Rectal smooth muscle tissue (tissue), 1 donor: ENCODE data around the gene KRT37.
"Not testable (repeated sequence)": the region's sequence is repeated elsewhere in the genome, so short reads cannot be mapped to it uniquely, and the experiment has no call there.

Experiments used
- H3K27ac ChIP-seq: one replicate; pipeline ENCODE4 v1.7.0; 2013; ENCODE audit warnings: low read depth, low read length, inconsistent platforms
- H3K27me3 ChIP-seq: one replicate; pipeline ENCODE4 v1.7.0; 2013; ENCODE audit warnings: low read length; ENCODE audit not compliant: control insufficient read depth, insufficient read depth
- H3K36me3 ChIP-seq: one replicate; pipeline ENCODE4 v1.7.0; 2013; ENCODE audit warnings: low read length; ENCODE audit not compliant: control insufficient read depth, insufficient read depth
- H3K4me1 ChIP-seq: one replicate; pipeline ENCODE4 v1.7.0; 2013; ENCODE audit warnings: low read length; ENCODE audit not compliant: control insufficient read depth, insufficient read depth
- H3K4me3 ChIP-seq: one replicate; pipeline ENCODE4 v1.7.0; 2013; ENCODE audit warnings: low read length
- H3K9ac ChIP-seq: one replicate; pipeline ENCODE4 v1.7.0; 2013; ENCODE audit warnings: low read length

KRT37 gene

DNA sequence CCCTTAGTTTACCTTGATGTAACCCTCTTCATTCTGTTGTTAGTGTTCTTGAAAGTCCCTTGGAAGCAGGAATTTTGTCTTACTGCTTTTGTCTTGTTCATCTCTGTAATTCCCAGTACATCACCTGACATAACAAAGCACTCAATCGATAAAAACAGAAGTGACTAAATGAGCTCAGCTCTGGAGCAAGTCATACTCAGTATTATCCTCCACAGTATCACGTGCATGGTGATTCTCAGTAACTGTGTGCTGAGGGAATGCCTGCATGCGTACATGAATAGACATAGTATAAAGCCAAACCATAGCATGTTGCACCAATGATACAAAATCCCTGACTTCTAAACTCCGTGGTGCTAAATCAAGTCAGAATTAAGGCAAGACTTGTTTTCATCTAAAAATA is 9.2 kb upstream of the KRT37 start:
- no peaks in the 10 kb centered on the region for H3K27me3 ChIP-seq

DNA sequence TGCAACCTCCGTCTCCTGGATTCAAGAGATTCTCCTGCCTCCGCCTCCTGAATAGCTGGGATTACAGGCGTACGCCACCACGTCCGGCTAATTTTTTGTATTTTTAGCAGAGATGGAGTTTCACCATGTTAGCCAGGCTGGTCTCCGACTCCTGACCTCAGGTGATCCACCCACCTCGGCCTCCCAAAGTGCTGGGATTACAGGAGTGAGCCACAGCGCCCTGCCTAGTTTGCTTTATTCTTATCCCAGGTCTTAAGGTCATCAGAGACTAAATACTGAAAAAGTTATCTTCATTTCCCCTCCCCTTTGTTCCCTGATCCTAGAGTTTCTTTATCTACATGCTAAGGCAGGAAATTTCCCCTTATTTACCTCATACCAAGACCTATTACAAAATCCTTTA is 6.0 kb upstream of the KRT37 start:
- H3K27me3 ChIP-seq, H3K27ac ChIP-seq, H3K4me3 ChIP-seq, H3K4me1 ChIP-seq, H3K36me3 ChIP-seq, H3K9ac ChIP-seq: not testable (repeated sequence)

More for the DNA sequence above, 9.2 kb upstream of the KRT37 start:
- Histone ChIP-seq H3K9ac (no peak overlapping the region), H3K4me1 (no peaks in the 10 kb centered on the region), H3K4me3 (no peak overlapping the region), H3K36me3 (no peaks in the 10 kb centered on the region), H3K27ac (no peak overlapping the region)

DNA sequence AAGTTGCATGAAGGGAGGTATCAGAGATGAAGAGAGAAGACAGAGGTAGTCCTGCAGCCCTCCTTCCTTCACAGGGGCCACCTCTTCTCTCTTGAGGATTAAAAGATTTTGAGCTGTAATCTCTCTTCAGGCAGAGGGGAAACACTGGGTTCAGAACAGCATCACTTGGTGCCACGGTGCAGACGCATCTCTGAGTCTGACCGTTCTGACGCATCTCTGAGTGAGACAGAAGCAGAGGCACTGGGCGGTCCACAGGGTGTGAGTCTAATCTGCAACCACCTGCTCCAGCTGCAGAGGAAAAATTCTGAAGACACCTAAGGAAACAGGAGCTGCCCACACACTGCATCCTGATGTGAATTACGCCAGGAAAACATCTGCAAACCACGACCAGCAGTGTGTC is 5.3 kb upstream of the KRT37 start:
- Histone ChIP-seq H3K27ac (no peak overlapping the region), H3K4me1 (no peaks in the 10 kb centered on the region), H3K27me3 (no peaks in the 10 kb centered on the region), H3K36me3 (no peaks in the 10 kb centered on the region), H3K4me3 (no peak overlapping the region), H3K9ac (no peak overlapping the region)

DNA sequence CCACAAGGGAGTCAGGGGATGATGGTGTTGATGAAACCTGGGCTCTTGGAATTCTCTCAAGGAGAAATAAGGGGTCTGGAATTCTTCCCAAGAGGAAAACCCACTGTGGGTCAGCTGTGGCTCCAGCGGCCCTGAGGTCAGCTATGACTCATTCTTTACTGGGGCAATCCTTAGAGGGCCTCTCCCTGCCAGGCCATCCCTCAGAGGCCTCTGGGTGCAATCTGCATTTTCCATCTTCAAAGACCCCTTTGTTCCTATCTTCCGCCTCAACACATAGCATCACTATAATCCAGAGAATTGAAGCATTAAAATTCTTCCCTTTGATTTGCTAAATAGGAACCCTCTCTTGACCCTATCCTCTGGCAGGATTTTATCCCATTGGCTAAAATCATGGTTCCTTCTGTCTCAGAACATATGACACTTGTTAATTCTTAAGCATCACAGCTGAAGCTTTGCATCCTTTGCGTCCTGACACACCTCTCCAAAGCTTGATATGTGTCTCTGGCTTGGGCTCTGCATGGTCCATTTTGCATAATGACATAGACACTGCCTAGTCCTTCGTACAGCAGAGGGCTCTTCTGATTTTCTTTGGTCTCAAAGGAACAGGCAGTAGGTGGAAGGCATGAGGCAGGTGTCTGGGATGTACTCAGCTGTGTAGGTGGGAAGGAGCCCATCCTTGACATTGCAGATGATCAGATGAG is 4.4 kb upstream of the KRT37 start:
- no peaks in the 10 kb centered on the region for H3K4me1 ChIP-seq
- H3K27ac ChIP-seq, result no peak overlapping the region
- no peak overlapping the region for H3K4me3 ChIP-seq
- peaks cover 4% of the 10 kb centered on the region for H3K27me3 ChIP-seq
- no peaks in the 10 kb centered on the region for H3K36me3 ChIP-seq
- H3K9ac ChIP-seq, result no peak overlapping the region

DNA sequence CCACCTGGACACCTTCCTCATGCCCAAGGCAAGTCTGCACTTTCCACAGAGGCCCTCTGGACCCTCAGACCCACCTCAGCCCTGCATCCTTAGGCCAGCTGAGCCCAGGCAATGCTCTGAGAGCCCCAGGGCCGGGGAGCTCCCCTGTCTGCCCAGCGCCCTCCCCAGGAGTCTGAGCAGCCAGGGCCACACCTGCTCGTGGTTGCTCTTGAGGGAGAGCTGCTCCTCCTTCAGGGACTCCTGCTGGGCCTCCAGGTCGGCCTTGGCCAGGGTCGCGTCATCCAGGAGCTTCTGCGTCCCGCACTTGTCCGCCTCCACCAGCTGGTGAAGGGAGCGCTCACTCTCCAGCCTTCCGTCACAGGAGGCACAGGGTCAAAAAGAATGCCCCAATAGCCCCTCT is 1.8 kb downstream of the KRT37 start:
- H3K4me1 ChIP-seq, H3K27me3 ChIP-seq, H3K4me3 ChIP-seq, H3K27ac ChIP-seq, H3K36me3 ChIP-seq, H3K9ac ChIP-seq: not testable (repeated sequence)

DNA sequence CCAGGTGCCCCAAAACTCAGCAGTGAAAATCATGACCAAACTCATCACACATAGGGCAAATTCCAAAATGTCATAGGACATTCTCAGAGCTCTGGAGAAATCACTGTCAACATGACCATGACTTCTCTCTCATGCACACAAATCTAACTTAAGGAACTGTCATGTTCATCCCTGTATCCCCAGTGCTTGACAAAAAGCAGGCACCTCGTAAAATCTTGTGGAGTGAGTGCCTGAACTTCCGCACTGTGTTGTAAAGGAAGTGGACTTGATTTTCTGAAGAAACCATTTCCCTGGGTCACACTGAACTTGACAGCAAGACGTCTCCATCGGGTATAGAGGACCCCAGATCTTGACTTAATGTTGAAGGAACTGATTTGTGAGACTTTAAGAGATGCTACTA is 2.8 kb downstream of the KRT37 start:
- H3K4me1 ChIP-seq, result peaks cover 8% of the 10 kb centered on the region
- H3K4me3 ChIP-seq, result no peak overlapping the region
- H3K27me3 ChIP-seq, result peaks cover 4% of the 10 kb centered on the region
- no peaks in the 10 kb centered on the region for H3K36me3 ChIP-seq
- H3K9ac ChIP-seq, result no peak overlapping the region
- H3K27ac ChIP-seq, result no peak overlapping the region

DNA sequence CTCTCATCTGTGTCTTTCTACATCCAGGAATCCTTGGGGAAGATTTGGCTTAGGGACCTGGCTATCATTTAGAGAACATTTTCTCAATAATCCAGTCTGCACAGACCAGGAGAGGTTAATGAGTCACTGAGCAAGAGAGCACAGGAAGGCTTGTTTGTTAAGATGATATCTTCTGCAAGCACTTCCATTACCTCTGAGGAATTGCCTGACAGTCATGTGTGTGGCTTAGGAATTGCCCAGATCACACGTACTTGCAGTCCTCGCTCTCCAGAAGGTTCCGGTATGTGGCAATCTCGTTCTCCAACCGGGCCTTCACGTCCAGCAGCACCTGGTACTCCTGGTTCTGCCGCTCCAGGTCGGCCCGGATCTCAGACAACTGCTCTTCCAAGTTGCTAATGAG is 3.3 kb downstream of the KRT37 start:
- peaks cover 8% of the 10 kb centered on the region for H3K4me1 ChIP-seq
- H3K27me3 ChIP-seq, result peaks cover 4% of the 10 kb centered on the region
- no peak overlapping the region for H3K9ac ChIP-seq
- H3K4me3 ChIP-seq, result no peak overlapping the region
- H3K27ac ChIP-seq, result no peak overlapping the region
- no peaks in the 10 kb centered on the region for H3K36me3 ChIP-seq

DNA sequence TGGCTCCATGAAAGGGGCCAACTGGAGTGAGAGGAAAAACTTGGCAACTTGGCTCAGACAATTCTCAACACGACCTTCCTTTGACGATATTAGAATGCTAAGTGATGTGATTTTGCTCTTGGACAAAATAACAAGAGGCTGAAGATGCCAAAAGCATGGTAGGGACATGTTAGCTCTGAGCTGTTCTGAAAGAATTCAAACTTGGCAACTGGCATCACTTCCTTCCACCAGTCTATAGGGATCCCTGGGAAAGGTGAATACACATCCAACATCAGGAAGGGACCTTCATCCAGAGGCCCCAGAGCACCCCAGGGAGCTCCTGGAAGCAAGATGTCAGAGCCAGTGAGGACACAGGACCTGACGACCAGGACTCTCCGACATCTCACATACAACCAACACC is 4.3 kb downstream of the KRT37 start:
- H3K4me1 ChIP-seq, result peaks cover 8% of the 10 kb centered on the region
- H3K27ac ChIP-seq, result no peak overlapping the region
- H3K9ac ChIP-seq, result no peak overlapping the region
- H3K27me3 ChIP-seq, result peaks cover 4% of the 10 kb centered on the region
- no peaks in the 10 kb centered on the region for H3K36me3 ChIP-seq
- H3K4me3 ChIP-seq, result no peak overlapping the region

DNA sequence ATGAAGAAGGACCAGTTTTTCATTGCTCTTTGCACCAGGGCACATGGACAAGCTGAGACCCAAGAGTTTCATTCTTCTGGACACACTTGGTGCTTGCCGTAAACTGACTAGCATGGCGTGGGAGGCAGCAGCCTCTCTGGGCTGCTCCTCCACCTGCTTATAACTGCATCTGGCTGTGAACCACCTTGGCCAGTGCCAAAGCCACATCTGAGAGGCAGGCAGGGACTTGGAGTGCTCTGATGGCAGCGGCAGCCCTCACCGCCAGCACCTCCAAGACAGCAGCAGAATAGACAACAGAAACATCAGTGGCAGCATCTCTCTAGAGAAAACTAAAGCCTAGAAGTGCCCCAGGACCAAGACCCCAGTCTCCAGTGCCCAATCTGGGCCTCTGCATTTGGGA is 4.7 kb downstream of the KRT37 start:
- H3K4me3 ChIP-seq, result no peak overlapping the region
- H3K9ac ChIP-seq, result no peak overlapping the region
- peaks cover 8% of the 10 kb centered on the region for H3K4me1 ChIP-seq
- H3K27ac ChIP-seq, result no peak overlapping the region
- H3K27me3 ChIP-seq, result peaks cover 4% of the 10 kb centered on the region
- H3K36me3 ChIP-seq, result no peaks in the 10 kb centered on the region

DNA sequence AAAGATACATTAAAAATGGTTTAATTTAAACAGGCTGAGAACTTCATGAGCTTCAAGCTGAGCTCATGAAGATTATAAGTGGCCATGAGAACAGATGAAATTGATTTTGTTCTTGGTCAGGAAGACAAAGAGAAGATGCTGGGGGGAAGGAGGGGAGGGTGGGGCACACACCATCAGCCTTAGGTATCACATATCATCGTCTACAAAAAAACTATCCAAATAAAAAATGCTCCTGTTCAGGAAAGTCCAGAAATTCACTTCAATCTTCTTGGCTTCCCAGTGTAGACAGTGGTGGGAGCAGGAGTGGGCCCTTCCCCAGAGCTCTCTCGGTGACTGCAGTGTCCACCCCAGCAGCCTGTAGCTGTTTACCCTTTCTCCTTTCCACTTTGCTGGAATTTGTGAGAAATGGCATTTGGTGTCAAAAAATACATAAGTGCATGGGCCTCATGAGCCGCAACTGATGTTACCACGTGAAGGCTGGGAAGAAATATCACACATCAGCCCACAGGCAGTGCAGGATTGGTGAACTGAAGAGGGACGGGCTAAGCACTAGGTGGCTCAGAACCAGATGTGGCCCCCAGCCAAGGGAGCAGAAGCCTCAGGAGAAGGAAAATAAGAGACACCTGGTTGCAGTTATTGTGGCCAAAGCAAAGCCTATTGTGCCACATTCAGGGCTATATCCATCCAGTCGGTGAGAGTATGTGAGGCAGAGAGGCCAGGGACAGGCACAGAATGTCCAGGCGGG is 6.1 kb downstream of the KRT37 start:
- H3K4me3 ChIP-seq, result no peak overlapping the region
- H3K36me3 ChIP-seq, result no peaks in the 10 kb centered on the region
- no peak overlapping the region for H3K9ac ChIP-seq
- H3K4me1 ChIP-seq, result peaks cover 8% of the 10 kb centered on the region
- H3K27me3 ChIP-seq, result no peaks in the 10 kb centered on the region
- H3K27ac ChIP-seq, result no peak overlapping the region

DNA sequence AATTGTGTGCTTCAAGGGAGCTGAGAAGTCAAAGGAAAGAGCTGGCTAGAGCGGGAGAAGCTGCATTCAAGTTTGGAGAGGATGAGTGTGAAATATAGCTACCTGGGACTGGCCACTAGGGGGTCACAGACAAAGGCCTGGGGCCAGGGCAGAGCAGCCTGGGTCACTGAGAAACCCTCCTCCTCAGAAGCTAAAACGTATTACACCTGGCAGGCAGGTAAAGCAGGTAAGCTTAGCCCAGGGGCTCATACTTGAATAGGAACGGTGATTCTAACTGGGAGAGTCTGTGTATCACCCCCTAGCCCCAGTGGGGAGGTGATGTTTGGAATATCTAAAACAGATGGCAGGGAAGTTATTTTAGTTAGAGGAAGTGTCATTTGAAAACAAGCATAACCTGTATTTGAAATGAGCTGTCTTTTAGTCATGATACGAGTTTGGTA is 6.8 kb downstream of the KRT37 start:
- Histone ChIP-seq H3K27me3 (no peaks in the 10 kb centered on the region), H3K4me3 (no peak overlapping the region), H3K27ac (no peak overlapping the region), H3K4me1 (peaks cover 8% of the 10 kb centered on the region), H3K9ac (no peak overlapping the region), H3K36me3 (no peaks in the 10 kb centered on the region)

DNA sequence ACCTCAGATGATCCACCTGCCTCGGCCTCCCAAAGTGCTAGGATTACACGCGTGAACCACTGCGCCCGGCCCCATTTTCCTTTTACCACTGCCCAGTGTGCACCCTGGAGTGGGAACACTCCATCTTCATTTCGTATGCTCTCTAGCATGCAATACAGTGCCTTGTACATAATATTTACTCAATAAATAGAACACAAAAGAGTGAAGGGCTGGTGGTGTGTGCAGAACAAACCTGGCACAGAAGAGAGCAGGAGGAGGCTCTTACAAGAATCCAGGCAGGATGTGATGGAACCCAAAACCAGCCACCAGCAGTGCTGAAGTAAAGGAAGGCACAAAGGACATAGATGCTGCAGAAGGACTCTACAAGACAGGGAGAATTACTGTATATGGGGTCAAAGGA is 7.3 kb downstream of the KRT37 start:
- Histone ChIP-seq H3K36me3 (no peaks in the 10 kb centered on the region), H3K27ac (no peak overlapping the region), H3K4me3 (no peak overlapping the region), H3K27me3 (no peaks in the 10 kb centered on the region), H3K9ac (no peak overlapping the region), H3K4me1 (peaks cover 8% of the 10 kb centered on the region)

DNA sequence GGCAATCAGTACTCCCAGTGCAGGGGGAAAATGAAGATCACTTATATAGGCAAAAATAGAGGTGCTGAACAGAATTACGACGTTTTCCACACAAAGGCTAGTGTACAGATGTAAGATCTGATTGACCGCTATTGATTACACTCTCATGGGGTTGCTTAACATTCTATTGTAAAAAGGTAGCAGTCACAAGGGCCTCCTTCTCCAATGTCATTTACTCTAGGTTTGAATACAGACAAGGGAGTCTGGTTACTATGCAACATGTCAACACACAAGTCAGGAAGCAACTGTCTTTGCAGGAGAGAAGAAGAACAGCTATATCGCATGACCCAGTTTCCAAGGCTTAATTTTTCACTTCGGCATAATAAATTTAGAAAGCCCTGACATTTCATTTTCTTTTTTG is 7.9 kb downstream of the KRT37 start:
- Histone ChIP-seq H3K4me1 (peaks cover 2% of the 10 kb centered on the region), H3K27ac (no peak overlapping the region), H3K4me3 (no peak overlapping the region), H3K36me3 (no peaks in the 10 kb centered on the region), H3K9ac (no peak overlapping the region), H3K27me3 (no peaks in the 10 kb centered on the region)
